Peyer's patch (tissue), 4 donors: ENCODE data around the gene GNB1L.

ENCODE experiments used
- POLR2A ChIP-seq, 2 donors: fragments of 450-650 bp; IDR thresholded peaks; one replicate each; pipeline ENCODE4 v1.5.1; 2017; ENCODE audit warnings: antibody characterized with exemption in 2 of 2, mild to moderate bottlenecking in 2 of 2, moderate library complexity in 2 of 2
- TF ChIP-seq, protein P1 (sequence below), 6 experiments: fragments of 450-650 bp in 4 of 6; fragments of 200-600 bp in 2 of 6; sonication (generic) in 1 of 6; IDR thresholded peaks; one replicate each; pipeline ENCODE4 v1.5.1; 2017 to 2019; ENCODE audit warnings: antibody characterized with exemption in 6 of 6, mild to moderate bottlenecking in 3 of 6, moderate library complexity in 1 of 6

DNA sequence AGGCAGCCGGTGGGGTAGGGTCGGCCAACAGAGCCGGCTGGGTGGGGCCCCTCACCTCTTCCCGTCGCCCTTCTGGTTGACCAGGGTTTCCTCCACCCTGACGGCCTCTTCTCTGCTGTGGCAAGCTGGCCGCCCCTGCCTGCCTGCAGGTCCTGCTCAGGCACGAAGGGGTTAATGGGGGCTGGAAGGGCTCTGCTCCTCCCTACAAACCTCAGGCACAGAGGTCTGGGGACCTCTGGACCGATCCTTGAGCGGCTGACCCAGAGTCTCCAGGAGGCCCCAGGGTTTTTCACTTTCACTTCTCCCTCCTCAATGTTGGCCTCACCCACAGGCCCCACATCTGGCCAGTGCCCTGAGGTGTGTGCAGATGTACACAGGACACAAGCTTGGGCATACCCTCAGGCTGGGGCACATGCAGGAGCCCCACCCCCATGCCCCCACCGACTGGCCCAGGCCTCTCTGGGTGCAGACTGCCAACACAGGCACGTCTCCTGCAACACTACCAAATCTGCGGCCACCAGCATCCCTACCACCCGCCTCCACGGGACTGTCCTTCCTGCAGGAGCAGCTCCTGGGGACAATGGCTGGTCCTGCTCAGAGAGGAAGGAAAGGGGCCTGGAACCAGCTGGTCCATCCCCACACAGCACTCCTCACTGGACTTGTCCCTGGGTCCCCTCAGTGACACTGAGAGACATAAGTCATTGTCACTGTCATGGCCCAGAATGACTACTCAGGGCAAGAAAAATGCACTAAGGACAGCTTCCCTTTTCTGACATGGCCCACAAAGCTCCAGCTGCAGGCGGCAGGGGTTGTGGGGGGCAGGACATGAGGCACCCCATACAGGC is 97.3 kb downstream of the GNB1L start:
- no peak for TF ChIP-seq POLR2A (IDR thresholded peaks at IDR 0.05)
- TF ChIP-seq, protein P1, sequence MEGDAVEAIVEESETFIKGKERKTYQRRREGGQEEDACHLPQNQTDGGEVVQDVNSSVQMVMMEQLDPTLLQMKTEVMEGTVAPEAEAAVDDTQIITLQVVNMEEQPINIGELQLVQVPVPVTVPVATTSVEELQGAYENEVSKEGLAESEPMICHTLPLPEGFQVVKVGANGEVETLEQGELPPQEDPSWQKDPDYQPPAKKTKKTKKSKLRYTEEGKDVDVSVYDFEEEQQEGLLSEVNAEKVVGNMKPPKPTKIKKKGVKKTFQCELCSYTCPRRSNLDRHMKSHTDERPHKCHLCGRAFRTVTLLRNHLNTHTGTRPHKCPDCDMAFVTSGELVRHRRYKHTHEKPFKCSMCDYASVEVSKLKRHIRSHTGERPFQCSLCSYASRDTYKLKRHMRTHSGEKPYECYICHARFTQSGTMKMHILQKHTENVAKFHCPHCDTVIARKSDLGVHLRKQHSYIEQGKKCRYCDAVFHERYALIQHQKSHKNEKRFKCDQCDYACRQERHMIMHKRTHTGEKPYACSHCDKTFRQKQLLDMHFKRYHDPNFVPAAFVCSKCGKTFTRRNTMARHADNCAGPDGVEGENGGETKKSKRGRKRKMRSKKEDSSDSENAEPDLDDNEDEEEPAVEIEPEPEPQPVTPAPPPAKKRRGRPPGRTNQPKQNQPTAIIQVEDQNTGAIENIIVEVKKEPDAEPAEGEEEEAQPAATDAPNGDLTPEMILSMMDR (IDR thresholded peaks at IDR 0.05), result no peak
